Suppressor macrophage treated with lipopolysaccharide for 4 hours (primary cell): ENCODE data around the gene KLK3.
"Not testable (repeated sequence)": the region's sequence is repeated elsewhere in the genome, so short reads cannot be mapped to it uniquely, and the experiment has no call there.

Source experiments
- DNase-seq: peaks from one replicate; pipeline ENCODE4 v3.0.0-alpha.2; 2020

KLK3 gene

GRCh38 chr19:50870417-50871089, 15.8 kb downstream of the KLK3 start:
- peak; percentile 3 for DNase-seq

GRCh38 chr19:50873056-50873455, 18.3 kb downstream of the KLK3 start, which contains the start of gene KLK2:
Gene KLK2 (plus strand): TSS chr19:50873439. CDS start chr19:50873474, 35 bp downstream.
- no peak for DNase-seq

GRCh38 chr19:50874211-50874610, 19.5 kb downstream of the KLK3 start:
- no peak for DNase-seq

GRCh38 chr19:50875795-50876422, 21.2 kb downstream of the KLK3 start:
- DNase-seq: peak; percentile 3

GRCh38 chr19:50876456-50876855, 21.7 kb downstream of the KLK3 start:
- no peak for DNase-seq

- no peak for DNase-seq
These were observed 22.6 kb downstream of the KLK3 start for GRCh38 chr19:50877338-50877737.

- DNase-seq: no peak
These were observed 24.1 kb downstream of the KLK3 start for GRCh38 chr19:50878851-50879250.

- no peak for DNase-seq
These were observed 25.5 kb downstream of the KLK3 start for GRCh38 chr19:50880241-50880640.

GRCh38 chr19:50882188-50882587, 27.5 kb downstream of the KLK3 start:
- no peak for DNase-seq

GRCh38 chr19:50889638-50890037, 34.9 kb downstream of the KLK3 start:
- DNase-seq: no peak

- no peak for DNase-seq
These were observed 35.9 kb downstream of the KLK3 start for GRCh38 chr19:50890422-50891252.

GRCh38 chr19:50891253-50891625, 36.5 kb downstream of the KLK3 start:
- no peak for DNase-seq

- DNase-seq: no peak
These were observed 38.5 kb downstream of the KLK3 start for GRCh38 chr19:50893047-50893736.

GRCh38 chr19:50894478-50895356, 40.0 kb downstream of the KLK3 start:
- DNase-seq: no peak

GRCh38 chr19:50896089-50896590, 41.4 kb downstream of the KLK3 start:
- DNase-seq: not testable (repeated sequence)

GRCh38 chr19:50896591-50897190, 42.0 kb downstream of the KLK3 start:
- DNase-seq: peak; percentile 74

- DNase-seq: no peak
These were observed 42.5 kb downstream of the KLK3 start for GRCh38 chr19:50897191-50897607.

GRCh38 chr19:50897612-50898011, 42.9 kb downstream of the KLK3 start:
- DNase-seq: no peak

- DNase-seq: no peak
These were observed 43.3 kb downstream of the KLK3 start for GRCh38 chr19:50898018-50898417.

GRCh38 chr19:50899569-50899968, 44.9 kb downstream of the KLK3 start:
- no peak for DNase-seq

- no peak for DNase-seq
These were observed 47.9 kb downstream of the KLK3 start for GRCh38 chr19:50902640-50903039.
